Uterus (tissue), 4 donors: ENCODE measurements around the gene ZMYND8. TPM values are rescaled to one million over a fixed set of nuclear protein-coding genes. Genes with fewer than 3 reads are reported as not detected.

Experiments
- DNase-seq, 2 donors: peaks; one replicate each; pipeline ENCODE4 v3.0.0-alpha.2; 2019 to 2020
- H3K27ac ChIP-seq, 2 donors: fragments of 200-600 bp; sonication (generic); 1 replicate in 1 of 2; 2 replicates in 1 of 2; pipeline ENCODE4 v1.5.1; 2016 to 2018
- H3K27me3 ChIP-seq, 2 donors: fragments of 200-600 bp; sonication (generic); one replicate each; pipeline ENCODE4 v1.5.1; 2018 to 2019; ENCODE audit warnings: control low read depth in 1 of 2
- H3K36me3 ChIP-seq, 2 donors: fragments of 200-600 bp; sonication (generic); one replicate each; pipeline ENCODE4 v1.5.1; 2019; ENCODE audit warnings: control low read depth in 1 of 2
- H3K4me1 ChIP-seq, 2 donors: fragments of 200-600 bp; sonication (generic); one replicate each; pipeline ENCODE4 v1.5.1; 2018 to 2019; ENCODE audit warnings: control low read depth in 1 of 2
- H3K4me3 ChIP-seq, 2 donors: fragments of 200-600 bp; sonication (generic); 1 replicate in 1 of 2; 2 replicates in 1 of 2; pipeline ENCODE4 v1.5.1; 2018 to 2019; ENCODE audit warnings: mild to moderate bottlenecking in 1 of 2
- H3K9me3 ChIP-seq, 2 donors: fragments of 200-600 bp; sonication (generic); one replicate each; pipeline ENCODE4 v1.5.1; 2019; ENCODE audit warnings: control low read depth in 1 of 2
- POLR2A ChIP-seq, 2 donors: fragments of 450-650 bp; IDR thresholded peaks; one replicate each; pipeline ENCODE4 v1.6.1; 2016; ENCODE audit warnings: antibody characterized with exemption in 2 of 2, mild to moderate bottlenecking in 1 of 2, moderate library complexity in 1 of 2
- intact Hi-C: fragments of 100-400 bp; cut with DNase I; formaldehyde crosslinking; loops from one replicate; pipeline ENCODE4 v1.15.1; 2023; ENCODE audit warnings: low total_unique reads
- total RNA-seq, 4 donors: library from RNA; depleted of rRNA in 3 of 4; stranded (reverse); fragments of >200 nt in 3 of 4; gene quantifications; one replicate each; pipeline versions ENCODE4 v1.1.0 to v1.2.4, GENCODE V29; 2014 to 2023
- TF ChIP-seq, protein P1 (sequence below), 4 experiments: fragments of 200-600 bp in 2 of 4; fragments of 450-650 bp in 2 of 4; sonication (generic) in 2 of 4; IDR thresholded peaks; one replicate each; pipeline ENCODE4 v1.5.1; 2016 to 2019; ENCODE audit warnings: antibody characterized with exemption in 4 of 4, mild to moderate bottlenecking in 2 of 4, moderate library complexity in 1 of 4
- donor health status: DM: yes; HTN: yes; CAD: no.

ZMYND8 gene
- total RNA-seq, 4 donors from 2014 or later, result 10.2 to 26.7 (median 16.0) TPM

DNA sequence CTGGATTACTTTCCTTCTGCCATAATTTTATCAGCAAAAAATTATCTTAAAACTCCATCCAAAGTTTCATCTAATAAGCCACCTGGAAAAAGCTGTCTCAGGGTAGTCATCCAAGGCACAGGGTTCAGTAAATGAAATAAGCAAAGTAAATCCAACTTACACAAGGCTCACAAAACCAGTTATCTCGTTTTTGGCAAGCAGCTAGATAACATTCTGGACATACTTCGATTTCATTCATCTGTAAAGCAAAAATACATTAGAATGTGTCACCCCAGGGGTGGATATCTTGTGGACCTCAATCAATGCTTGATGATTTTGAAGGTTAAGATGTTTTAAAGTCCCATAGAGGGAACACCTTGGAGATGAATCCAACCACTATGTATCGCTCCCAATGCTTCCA is 73.1 kb downstream of the ZMYND8 start:
- Histone ChIP-seq H3K9me3 (no peaks in the 10 kb centered on the region), H3K36me3 (no peaks in the 10 kb centered on the region), H3K4me1 (no peaks in the 10 kb centered on the region), H3K27ac (no peak overlapping the region), H3K4me3 (no peak overlapping the region), H3K27me3 (no peaks in the 10 kb centered on the region)
- TF ChIP-seq, protein P1, sequence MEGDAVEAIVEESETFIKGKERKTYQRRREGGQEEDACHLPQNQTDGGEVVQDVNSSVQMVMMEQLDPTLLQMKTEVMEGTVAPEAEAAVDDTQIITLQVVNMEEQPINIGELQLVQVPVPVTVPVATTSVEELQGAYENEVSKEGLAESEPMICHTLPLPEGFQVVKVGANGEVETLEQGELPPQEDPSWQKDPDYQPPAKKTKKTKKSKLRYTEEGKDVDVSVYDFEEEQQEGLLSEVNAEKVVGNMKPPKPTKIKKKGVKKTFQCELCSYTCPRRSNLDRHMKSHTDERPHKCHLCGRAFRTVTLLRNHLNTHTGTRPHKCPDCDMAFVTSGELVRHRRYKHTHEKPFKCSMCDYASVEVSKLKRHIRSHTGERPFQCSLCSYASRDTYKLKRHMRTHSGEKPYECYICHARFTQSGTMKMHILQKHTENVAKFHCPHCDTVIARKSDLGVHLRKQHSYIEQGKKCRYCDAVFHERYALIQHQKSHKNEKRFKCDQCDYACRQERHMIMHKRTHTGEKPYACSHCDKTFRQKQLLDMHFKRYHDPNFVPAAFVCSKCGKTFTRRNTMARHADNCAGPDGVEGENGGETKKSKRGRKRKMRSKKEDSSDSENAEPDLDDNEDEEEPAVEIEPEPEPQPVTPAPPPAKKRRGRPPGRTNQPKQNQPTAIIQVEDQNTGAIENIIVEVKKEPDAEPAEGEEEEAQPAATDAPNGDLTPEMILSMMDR (IDR thresholded peaks at IDR 0.05), result no peak
- no peak for TF ChIP-seq POLR2A (IDR thresholded peaks at IDR 0.05)
- intact Hi-C loops, result no loop called here
- no peak for DNase-seq

DNA sequence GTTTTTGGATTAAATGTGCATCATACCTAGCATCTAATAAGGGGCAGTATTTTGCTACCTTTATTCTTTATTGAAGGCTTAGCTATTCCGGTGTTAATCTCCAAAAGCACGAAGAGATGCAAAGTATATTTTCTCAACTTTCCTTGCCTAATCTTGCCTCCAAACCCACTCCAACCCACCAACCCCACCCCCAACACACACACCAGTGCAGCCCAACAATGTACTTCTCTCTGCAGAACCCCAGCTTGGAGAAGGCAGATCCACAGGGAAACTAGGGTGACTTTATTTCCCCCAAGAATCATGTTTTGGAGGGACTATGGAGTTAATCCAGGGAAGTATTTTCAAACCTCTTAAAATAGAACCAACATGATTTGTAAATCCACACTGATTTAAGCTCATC is 73.6 kb downstream of the ZMYND8 start:
- Histone ChIP-seq H3K36me3 (no peaks in the 10 kb centered on the region), H3K27me3 (no peaks in the 10 kb centered on the region), H3K27ac (no peak overlapping the region), H3K4me3 (no peak overlapping the region), H3K9me3 (no peaks in the 10 kb centered on the region), H3K4me1 (no peaks in the 10 kb centered on the region)
- no peak for DNase-seq
- intact Hi-C loops, result no loop called here
- TF ChIP-seq POLR2A (IDR thresholded peaks at IDR 0.05), result no peak
- TF ChIP-seq, protein P1 (IDR thresholded peaks at IDR 0.05), result no peak

DNA sequence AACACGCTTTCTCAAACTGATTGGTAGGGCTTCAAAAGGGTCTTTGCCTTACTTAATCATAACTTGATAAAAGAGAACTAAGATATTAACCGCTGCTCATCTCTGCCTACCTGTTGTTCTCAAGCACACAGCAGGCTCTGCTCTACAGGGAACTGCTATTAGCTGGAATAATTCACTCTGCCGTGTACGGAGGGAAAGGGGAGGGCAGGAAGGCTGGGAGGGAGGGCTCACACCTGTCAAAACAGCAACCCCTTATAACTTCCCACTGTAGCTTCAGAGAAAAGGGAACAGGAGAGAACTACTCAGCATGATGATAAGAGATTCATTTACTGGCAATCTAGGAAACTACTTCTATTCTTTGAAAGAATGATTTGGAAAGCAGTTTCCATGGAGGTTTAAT is 75.1 kb downstream of the ZMYND8 start:
- no peak overlapping the region for H3K4me3 ChIP-seq
- H3K4me1 ChIP-seq, result no peaks in the 10 kb centered on the region
- no peak for TF ChIP-seq POLR2A (IDR thresholded peaks at IDR 0.05)
- TF ChIP-seq, protein P1 (IDR thresholded peaks at IDR 0.05), result no peak
- H3K27ac ChIP-seq, result no peak overlapping the region
- H3K9me3 ChIP-seq, result no peaks in the 10 kb centered on the region
- no peaks in the 10 kb centered on the region for H3K36me3 ChIP-seq
- no peaks in the 10 kb centered on the region for H3K27me3 ChIP-seq
- intact Hi-C loops, result no loop called here
- no peak for DNase-seq

DNA sequence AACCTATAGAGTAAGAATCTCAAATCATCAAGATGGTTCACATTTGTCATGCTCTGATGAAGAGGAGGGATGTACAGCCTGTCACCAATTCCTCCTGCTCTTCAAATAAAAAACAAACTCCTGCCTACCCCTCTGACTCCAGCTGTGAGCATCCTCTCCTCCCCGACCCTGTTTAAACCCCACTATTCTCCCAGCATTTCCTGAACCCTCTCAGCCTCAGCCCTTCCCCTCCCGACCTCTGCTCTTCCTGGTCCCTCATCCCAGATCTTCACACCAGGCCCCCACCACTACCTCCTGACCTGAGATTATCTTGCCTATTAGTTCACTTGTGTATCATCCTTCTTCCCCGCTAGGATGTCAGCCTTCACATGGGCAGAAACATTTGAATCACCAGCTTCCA is 75.8 kb downstream of the ZMYND8 start:
- no peak for DNase-seq
- TF ChIP-seq, protein P1 (IDR thresholded peaks at IDR 0.05), result no peak
- TF ChIP-seq POLR2A (IDR thresholded peaks at IDR 0.05), result no peak
- Histone ChIP-seq H3K27ac (no peak overlapping the region), H3K27me3 (no peaks in the 10 kb centered on the region), H3K9me3 (no peaks in the 10 kb centered on the region), H3K4me3 (no peak overlapping the region), H3K4me1 (no peaks in the 10 kb centered on the region), H3K36me3 (no peaks in the 10 kb centered on the region)
- intact Hi-C loops, result no loop called here

DNA sequence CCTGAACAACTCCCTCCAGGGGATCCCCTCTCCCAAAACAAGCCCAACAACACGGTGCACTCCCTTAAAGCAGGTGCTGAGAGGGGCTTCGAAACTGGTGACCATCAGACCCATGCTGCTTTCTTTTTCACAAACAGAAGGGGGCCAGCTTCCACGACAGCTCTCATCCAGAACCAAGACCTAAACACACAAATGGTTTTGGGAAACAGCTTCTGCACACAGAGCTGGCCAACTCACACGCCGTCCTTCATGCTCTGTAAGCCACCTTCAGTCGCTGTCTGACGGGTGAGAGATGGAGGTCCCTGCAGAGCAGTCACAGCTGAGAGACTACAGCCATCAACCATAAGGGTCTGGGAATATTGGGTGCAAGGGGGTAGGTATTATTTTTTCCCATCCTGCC is 76.3 kb downstream of the ZMYND8 start:
- H3K4me1 ChIP-seq, result no peaks in the 10 kb centered on the region
- H3K4me3 ChIP-seq, result no peak overlapping the region
- no peaks in the 10 kb centered on the region for H3K9me3 ChIP-seq
- intact Hi-C loops, result no loop called here
- no peaks in the 10 kb centered on the region for H3K36me3 ChIP-seq
- TF ChIP-seq, protein P1 (IDR thresholded peaks at IDR 0.05), result no peak
- TF ChIP-seq POLR2A (IDR thresholded peaks at IDR 0.05), result no peak
- DNase-seq, result no peak
- H3K27ac ChIP-seq, result no peak overlapping the region
- no peaks in the 10 kb centered on the region for H3K27me3 ChIP-seq
